Ishikawa (cell line): ENCODE results near the gene RIPPLY1.

ENCODE experiments used
- CREB1 ChIP-seq: IDR thresholded peaks from 2 replicates; pipeline ENCODE4 v1.6.1; 2012; ENCODE audit warnings: low read depth
- EGR1 ChIP-seq: IDR thresholded peaks from 2 replicates; pipeline ENCODE4 v1.6.1; 2012
- EP300 ChIP-seq: IDR thresholded peaks from 2 replicates; pipeline ENCODE4 v1.6.1; 2012; ENCODE audit warnings: borderline replicate concordance
- MAX ChIP-seq: IDR thresholded peaks from 2 replicates; pipeline ENCODE4 v1.6.1; 2012
- NFIC ChIP-seq: IDR thresholded peaks from 2 replicates; pipeline ENCODE4 v1.6.1; 2012
- TF ChIP-seq, protein P1 (sequence below): IDR thresholded peaks from 2 replicates; pipeline ENCODE4 v1.6.1; 2012

GRCh38 chrX:106901341-106901740 is 1.8 kb downstream of the RIPPLY1 start:
- TF ChIP-seq EGR1 (no peak), MAX (no peak), CREB1 (no peak), EP300 (no peak), NFIC (no peak)
- TF ChIP-seq, protein P1, sequence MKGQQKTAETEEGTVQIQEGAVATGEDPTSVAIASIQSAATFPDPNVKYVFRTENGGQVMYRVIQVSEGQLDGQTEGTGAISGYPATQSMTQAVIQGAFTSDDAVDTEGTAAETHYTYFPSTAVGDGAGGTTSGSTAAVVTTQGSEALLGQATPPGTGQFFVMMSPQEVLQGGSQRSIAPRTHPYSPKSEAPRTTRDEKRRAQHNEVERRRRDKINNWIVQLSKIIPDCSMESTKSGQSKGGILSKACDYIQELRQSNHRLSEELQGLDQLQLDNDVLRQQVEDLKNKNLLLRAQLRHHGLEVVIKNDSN = no peak
